ENCODE measurements around the gene ATG2A.
A peak's percentile ranks its signal among the peaks of the same experiment; 100 is the strongest.

The ATG2A gene

DNA sequence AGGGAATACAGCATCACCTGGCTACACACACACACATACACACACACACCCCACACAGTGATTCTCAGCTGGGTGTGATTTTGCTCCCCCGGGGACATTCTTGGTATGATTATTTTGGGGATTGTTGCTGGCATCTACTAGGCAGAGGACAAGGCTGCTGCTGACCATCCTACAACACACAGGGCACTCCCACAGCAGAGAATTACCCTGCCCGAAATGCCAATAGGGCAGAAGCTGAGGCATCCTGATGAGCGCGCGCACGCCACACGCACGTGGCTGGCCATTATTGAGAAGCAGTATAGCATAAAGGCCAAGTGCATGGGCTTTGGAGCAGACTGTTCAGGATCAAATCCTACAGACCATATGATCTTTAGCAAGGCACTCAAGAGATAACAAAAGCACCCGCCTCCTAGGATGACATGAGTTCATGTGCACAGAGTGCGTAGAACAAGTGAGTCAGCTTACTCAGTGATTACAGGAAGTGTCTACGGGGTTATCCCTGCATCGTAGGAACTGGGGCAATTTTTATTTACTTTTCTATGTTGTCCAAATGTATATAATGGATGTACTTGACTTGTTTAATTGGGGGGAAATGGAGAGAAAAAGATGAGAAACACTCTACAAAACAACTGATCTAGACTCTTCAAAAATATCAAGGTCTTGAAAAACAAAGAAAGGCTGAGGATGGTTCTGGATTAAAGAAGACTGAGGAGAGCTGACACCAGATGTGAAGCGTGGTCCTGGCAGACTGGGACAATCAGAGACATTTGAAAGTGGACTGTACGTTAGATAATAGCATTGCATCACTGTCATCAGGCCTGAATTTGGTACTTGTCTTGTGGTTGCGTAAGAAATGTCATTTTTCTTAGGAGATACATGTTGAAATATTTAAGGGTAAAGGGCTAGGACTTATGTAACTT lies 31.4 kb downstream of the ATG2A start:
- peak; percentile 68 for DNase-seq (ENCODE audit: low spot score)

DNA sequence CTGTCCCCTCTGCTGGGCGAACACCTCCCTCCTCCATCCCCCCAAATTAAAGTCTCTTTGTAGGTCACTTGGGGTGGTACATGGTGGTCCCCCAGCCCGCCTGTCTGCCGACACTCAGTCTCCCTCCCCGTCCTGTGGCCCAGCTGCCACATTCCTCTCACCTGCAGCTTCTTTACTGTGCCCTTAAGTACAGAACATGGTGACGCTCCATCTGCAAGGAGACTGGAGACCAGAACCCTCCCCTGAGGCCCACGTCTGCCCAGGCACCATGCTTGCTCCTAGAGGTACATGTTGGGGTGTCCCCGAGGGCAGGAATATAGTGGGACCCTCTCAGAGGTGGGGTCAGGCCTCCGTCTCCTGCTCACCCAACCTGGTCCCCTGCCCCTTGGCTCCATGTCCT lies 33.0 kb downstream of the ATG2A start:
- no peak for DNase-seq (ENCODE audit: low spot score)

- no peak for DNase-seq (ENCODE audit: low spot score)
These were observed 33.4 kb downstream of the ATG2A start for GRCh38 chr11:64883575-64883974.

DNA sequence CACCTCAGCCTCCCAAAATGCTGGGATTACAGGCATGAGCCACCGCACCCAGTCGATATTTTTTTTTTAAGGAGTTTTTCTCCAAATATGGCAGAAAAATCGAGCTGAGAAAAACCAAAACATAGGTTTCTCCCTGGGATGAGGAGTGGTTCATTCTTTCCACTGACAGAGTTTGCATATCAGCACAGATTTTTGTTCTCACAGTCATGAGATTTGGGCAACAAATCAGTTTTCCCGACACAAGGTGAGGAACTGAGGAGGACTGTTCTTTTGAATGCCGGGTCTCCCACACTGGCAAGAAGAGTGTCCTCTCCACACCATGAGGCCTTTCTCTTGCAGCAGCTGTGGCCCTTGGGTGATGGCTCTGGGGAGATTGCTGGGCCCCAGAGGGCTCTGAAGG lies 34.8 kb downstream of the ATG2A start:
- DNase-seq (ENCODE audit: low spot score), result no peak

DNA sequence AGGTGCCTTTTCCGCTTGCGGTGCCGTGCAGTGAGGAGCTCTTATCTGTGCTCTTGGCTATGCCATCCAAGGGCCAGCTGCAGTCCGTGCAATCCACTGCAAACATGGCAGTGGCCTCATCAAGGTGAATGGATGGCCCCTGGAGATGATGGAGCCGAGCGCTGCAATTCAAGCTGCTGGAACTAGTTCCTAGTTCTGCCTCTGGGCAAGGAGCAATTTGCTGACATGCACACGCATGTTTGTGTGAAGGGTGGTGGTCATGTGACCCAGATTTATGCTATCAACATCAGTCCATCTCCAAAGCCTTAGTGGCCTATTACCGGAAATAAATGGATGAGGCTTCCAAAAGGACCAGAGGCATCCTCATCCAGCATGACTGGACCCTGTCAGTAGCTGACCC lies 35.5 kb downstream of the ATG2A start:
- DNase-seq (ENCODE audit: low spot score), result no peak

- DNase-seq (ENCODE audit: low spot score), result no peak
These were observed 36.6 kb downstream of the ATG2A start for GRCh38 chr11:64880240-64881001.

GRCh38 chr11:64879244-64879900 lies 37.6 kb downstream of the ATG2A start:
- DNase-seq (ENCODE audit: low spot score), result no peak

DNA sequence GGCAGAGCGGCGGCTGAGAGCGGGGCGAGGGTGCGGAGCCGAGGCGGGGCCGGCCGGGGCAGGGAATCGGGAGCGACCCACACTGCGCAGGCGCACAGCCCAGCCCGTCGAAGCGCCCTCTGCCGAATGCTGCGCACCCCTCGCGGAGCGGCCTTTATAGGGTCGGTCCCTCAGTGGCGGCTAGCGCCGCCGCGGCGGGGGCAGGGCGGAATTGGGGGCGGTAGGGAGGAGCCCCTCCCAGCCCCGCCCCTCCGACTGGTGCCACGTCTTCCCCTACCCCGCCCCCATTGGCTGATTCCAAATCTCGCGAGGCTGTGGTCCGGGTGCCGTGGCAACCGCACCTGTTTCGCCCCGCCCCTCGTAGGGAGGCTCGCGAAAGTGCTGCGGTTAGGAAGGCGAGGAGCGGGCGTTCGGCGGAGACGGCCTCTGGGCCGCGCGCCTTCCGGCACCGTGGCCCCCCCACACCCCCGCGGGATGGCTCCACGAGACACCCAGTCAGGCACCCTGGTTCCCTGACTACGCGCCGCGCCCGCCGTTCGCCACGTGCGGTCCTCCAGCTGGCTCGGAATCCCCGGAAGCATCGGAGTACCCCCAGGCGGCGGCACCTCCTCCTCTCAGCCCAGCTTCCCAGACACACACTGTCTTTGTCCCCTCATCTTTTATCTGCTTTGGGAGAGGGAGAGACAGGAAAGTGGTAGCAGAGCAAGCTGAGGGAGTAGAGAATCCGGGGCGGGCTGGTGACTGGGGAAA lies 38.3 kb downstream of the ATG2A start, which contains the start of gene EHD1:
Gene EHD1 (minus strand): TSS at position 128 of the 750 bp plus-strand sequence. CDS start 157 bp downstream, outside the sequence.
- peak; percentile 100 for DNase-seq (ENCODE audit: low spot score)

GRCh38 chr11:64878223-64878493 lies 38.9 kb downstream of the ATG2A start:
- no peak for DNase-seq (ENCODE audit: low spot score)

GRCh38 chr11:64877390-64878222 lies 39.4 kb downstream of the ATG2A start:
- no peak for DNase-seq (ENCODE audit: low spot score)

DNA sequence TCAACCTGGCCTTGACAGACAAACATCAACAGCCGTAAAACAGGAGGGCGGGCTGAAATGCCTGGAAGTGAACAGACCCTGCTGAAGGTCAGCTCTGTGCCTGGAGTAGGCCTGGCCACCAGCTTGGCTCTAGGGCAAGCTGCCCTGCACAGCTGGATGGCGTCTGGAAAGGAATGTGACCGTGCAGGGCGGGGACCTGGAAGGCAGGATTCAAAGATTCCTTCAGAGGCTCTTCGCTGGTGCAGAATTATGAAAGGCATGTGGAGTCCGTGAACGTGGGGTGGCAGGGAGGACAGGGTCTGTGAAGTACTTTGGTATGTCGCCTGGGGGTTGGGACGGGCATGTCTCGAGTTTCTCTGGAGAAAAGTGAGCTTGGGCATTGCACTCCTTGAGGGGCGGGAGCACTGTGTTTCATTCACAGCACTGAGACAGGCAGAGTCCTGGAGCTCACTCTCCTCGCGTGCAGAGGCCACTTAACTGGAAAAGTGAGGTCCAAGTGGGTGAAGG lies 40.1 kb downstream of the ATG2A start:
- DNase-seq (ENCODE audit: low spot score), result no peak

GRCh38 chr11:64876229-64876750 lies 40.7 kb downstream of the ATG2A start:
- no peak for DNase-seq (ENCODE audit: low spot score)

GRCh38 chr11:64875369-64876228 lies 41.4 kb downstream of the ATG2A start:
- no peak for DNase-seq (ENCODE audit: low spot score)

- no peak for DNase-seq (ENCODE audit: low spot score)
These were observed 42.4 kb downstream of the ATG2A start for GRCh38 chr11:64874308-64875240.

DNA sequence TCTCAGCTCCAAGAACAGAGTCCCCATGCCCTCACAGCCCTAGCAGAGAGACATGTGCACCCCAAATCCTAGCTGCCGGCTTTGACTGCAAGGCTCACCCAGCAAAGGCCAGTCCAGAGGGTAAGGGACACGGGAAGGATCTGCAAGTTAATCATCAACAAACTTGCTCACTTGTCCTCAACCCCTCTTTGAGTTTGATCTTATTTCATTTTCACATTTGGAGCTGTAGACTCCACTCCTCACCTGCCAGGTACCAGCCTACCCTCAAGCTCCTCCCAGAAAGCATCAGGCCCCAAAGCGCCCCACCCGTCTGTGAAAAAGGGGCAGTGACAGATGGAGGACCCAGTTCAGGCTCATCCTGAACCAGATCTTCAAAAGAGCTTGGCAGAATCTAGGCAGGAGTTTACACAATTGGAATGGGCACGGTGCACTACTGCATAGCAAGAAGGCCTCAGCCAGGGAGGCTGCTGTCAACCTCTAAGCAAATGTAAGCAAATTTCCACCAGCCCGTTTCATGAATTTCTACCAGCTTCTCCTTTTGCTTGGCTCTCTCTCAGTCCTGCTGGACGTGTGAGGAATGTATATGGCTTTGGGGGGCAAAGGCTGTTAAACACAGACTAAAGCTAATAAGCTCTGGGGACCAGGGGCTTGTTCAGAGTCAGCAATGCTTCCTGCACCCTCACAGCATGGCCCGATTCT lies 44.1 kb downstream of the ATG2A start:
- no peak for DNase-seq (ENCODE audit: low spot score)

- no peak for DNase-seq (ENCODE audit: low spot score)
These were observed 45.5 kb downstream of the ATG2A start for GRCh38 chr11:64871492-64871891.

- DNase-seq (ENCODE audit: low spot score), result no peak
These were observed 46.0 kb downstream of the ATG2A start for GRCh38 chr11:64870893-64871466.
